Fibroblast of lung (primary cell): ENCODE results near the gene TRIM65.

Experiments used
- CTCF ChIP-seq, 2 donors: IDR thresholded peaks in 1 of 2; conservative IDR thresholded peaks in 1 of 2; 1 replicate in 1 of 2; 2 replicates in 1 of 2; pipeline ENCODE4 v1.5.1; 2011 to 2012; ENCODE audit warnings: low read length in 2 of 2, control low read depth in 1 of 2, inconsistent platforms in 1 of 2, low read depth in 1 of 2, mild to moderate bottlenecking in 1 of 2
- EZH2 ChIP-seq: IDR thresholded peaks from 2 replicates; pipeline ENCODE4 v1.5.1; 2012; ENCODE audit warnings: low read length, control low read depth, mild to moderate bottlenecking; ENCODE audit errors: missing control alignments

DNA sequence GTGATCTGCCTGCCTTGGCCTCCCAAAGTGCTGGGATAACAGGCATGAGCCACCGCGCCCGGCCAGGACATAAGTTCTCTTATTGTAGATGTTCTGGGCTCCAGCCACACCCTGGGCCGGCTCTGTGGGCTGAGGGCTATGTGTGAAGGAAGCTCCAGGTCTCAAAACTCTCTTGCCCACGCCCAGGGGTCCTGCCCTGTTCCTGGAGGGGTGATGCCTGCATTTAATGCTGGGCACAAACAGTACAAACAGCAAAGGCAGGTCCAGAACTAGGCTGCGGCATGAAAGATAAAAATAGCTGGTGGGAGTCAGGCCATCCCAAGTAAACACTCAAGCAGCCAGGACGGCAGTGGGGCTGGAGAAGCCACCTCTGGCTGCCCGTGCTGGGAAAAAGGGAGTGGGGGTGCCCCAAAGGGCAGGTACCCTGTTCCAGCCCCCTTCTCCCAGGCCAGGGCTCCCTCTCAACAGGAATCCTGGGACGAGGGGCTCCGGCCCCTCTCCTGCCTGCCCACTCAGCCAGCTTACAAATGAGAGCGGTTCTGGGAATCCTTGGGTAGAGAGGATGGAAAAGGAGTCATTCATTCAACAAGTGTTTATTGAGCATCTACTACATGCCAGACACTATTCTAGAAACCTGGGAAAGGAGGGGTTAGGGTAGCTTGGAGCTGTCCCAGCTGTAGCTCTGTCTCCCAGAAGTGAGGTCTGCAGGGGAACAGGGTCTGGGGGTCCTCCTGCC lies 23.0 kb downstream of the TRIM65 start:
- no peak for TF ChIP-seq CTCF (conservative IDR thresholded peaks at IDR 0.05 in 1 of 2, IDR thresholded peaks at IDR 0.05 in 1 of 2; ENCODE audit: low read depth in 1 of 2, low read length in 2 of 2)
- TF ChIP-seq EZH2 = no peak
